ENCODE data around the gene HDDC3.
"Not testable (repeated sequence)": the region's sequence is repeated elsewhere in the genome, so short reads cannot be mapped to it uniquely, and the experiment has no call there.

The HDDC3 gene

DNA sequence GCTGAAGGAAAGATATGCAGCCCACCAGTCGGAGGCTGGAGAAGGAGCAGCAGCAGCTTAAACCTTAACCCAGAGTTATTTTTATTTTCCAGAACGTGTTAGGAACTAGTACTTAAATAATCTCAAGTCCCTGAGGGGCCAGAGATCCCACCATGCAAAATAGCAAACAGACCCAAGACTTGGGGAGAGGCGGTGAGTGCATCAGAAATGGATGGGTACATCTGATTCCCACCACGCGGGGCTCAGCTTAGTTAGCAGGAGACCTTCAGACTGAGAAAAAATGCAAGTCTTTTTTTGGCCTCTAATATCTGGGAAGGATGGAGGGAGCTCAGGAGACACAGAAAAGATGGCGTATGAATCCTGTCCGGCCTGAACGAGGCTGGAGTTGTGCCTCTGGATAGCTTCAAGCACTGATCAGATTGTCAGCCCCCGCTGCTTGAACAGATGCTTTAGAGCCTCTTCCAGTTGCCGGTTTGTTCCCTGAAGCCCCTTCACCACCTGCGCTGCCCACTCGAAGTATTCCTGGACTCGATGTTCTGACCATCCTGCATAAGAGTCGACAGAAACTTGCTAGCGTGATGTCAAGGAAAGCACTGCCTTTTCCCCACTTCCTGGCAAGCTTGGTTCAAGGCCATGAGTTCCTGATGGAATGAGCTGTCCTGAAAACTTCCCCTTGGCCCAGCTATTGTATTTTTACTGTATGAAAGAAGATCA lies 1.3 kb downstream of the HDDC3 start:
- DNase-seq (ENCODE audit: low spot score): no peak

DNA sequence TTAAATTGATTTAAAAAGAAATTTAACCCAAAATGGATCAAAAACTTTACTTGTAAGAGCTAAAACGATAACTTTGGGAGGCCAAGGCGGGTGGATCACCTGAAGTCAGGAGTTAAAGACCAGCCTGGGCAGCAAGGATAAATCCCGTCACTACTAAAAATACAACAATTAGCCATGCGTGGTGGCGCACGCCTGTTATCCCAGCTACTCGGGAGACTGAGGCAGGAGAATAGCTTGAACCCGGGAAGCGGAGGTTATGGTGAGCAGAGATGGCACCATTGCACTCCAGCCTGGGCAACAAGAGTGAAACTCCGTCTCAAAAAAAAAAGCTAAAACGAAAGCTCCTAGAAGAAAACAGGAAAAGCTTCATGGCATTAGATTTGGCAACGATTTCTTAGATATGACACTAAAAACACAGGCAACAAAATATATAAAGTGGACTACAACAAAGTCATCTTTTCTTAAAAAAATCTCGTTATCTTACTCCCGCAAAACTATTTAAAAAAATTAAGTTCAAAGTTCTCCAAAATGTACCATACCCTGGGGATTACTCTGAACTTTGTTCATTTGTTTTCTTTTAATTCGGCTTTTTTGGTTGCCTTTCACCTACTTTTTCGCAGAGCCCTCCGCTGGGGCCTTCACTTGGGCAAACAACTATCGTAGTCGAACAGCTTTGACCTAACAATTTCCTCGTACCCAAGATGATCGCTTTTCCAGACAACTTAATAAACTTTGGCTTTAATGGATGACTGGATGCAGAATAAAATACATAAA lies 2.9 kb downstream of the HDDC3 start:
- DNase-seq (ENCODE audit: low spot score): peak; percentile 22

DNA sequence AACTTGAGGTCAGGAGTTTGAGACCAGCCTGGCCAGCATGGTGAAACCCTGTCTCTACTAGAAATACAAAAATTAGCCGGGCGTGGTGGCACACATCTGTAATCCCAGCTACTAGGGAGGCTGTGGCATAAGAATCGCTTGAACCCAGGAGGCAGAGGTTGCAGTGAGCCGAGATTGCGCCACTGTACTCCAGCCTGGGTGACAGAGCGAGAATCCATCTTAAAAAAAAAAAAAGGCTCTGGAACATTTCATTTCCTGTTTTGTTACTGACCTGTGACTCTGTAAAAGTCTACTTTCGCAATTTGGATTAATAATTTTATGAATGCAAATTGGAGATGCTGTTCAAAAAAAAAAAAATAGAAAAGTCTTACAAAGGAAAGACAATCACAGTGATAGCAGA lies 4.2 kb downstream of the HDDC3 start:
- DNase-seq (ENCODE audit: low spot score): not testable (repeated sequence)

DNA sequence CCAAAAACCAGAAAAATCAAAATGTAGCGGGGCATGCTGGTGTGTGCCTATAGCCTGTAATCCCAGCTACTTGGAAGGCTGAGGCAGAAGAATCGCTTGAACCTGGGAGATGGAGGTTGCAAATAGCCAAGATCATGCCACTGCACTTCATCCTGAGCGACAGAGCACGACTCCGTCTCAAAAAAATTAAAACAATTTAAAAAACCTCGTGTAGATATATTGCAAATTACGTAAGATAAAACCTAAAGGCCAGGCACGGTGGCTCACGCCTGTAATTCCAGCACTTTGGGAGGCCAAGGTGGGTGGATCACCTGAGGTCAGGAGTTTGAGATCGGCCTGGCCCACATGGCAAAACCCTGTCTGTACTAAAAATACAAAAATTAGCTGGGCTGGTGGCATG lies 5.6 kb downstream of the HDDC3 start:
- not testable (repeated sequence) for DNase-seq (ENCODE audit: low spot score)

DNA sequence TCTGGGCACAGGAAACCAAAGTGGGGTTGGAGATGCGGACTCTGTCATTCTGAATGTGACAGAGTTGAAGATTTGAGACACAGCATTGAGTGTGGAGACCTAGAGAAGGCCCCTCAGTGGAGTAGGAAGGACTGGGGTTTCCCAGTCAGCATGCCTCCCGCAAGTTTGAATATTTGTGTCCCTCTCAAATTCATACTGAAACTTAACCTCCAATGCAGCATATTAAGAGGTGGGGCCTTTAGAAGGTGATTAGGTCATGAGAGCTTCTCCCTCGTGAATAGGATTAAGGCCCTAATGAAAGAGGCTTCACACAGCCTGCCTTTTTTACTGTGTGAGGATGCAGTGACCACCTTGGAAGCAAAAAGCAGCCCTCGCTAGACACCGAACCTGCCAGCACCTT lies 8.0 kb downstream of the HDDC3 start:
- no peak for DNase-seq (ENCODE audit: low spot score)

DNA sequence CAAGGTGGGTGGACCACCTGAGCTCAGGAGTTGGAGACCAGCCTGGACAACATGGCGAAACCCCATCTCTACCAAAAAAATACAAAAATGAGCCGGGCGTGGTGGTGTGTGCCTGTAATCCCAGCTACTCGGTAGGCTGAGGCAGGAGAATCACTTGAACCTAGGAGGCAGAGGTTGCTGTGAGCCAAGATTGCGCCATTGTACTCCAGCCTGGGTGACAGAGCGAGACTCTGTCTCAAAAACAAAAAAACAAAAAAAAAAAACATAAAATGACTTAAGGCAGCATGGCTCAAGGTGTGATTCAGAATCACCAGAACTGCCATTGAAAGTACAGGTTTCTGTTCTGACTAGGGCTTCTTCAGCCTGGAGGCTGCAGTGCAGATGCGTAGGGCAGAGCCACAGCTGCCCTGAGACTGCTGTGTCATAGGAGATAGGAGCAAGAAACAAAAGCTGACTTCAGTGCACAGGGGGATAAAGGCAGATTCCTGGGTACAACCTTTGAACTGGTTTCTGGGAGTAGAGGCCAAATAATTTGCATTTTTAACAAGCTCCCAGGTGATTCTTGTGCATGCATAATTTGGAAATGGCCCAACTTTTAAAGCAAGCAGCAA lies 9.5 kb downstream of the HDDC3 start:
- DNase-seq (ENCODE audit: low spot score): peak; percentile 30

DNA sequence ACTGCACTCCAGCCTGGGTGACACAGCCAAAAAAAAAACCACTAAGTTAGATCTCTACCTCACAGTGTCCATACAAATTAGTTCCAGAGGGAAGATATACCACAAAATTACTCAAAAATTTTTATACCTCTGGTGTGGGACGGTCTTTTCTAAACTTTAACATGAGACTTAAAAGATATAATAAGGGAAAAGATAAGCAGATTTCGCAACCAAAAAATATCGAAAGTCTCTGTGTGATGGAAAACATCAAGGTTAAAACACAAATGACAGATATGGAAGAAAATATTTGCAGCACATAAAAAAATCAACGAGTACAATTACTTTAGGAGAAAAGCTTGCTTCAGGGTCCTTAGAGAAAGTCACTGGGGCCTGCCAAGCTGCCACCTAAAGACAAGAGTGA lies 10.5 kb downstream of the HDDC3 start:
- no peak for DNase-seq (ENCODE audit: low spot score)

DNA sequence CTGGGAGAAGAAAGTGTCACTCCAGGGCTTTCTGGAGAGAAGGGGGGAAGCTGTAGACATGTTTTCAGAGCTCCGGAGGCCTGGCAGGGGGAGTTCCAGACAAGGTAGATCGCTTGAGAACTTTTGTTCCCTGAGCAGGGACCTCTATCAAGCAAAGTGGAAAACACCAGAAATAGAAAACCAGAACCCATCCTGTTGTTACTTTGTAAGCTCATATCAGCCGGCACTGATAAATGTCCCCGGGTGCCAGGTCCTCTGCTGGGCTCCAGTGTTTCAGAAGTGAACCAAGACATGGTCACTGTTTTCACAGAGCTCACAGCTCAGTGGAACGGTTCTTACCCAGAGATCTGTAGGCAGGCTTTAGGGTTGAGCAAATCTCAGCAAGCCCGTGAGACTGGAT lies 13.5 kb downstream of the HDDC3 start:
- no peak for DNase-seq (ENCODE audit: low spot score)

DNA sequence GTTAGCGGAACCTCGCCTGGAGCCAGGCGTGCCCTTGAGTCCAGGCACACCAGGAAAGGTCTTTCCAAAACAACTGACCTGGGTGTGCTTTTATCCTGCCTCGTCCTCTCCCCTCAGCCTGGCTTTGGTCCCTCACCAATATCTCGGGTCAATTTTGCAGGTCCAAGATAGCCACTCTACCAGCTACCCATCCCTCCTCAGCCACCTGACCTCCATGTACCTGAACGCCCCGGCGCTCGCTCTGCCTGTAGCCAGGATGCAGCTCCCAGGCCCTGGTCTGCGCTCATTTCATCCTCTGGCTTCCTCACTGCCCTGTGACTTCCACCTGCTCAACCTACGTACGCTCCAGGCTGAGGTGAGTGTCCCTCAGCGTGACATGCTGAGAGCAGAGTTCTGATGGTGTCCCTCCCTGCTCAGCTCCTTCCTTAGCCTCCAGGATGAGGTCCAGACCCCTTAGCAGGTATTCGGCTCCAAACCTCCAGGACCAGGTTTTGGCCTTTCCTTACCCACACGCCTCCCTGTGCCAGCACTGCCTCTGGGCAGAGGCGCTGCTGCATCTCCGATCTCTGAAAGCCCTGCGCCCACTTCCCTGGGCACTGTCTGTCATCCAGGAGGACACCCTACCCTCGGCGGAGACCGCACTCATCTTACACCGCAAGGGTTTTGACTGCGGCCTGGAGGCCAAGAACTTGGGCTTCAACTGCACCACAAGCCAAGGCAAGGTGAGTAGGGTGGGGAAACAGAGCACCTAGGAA lies 14.1 kb downstream of the HDDC3 start:
- no peak for DNase-seq (ENCODE audit: low spot score)

DNA sequence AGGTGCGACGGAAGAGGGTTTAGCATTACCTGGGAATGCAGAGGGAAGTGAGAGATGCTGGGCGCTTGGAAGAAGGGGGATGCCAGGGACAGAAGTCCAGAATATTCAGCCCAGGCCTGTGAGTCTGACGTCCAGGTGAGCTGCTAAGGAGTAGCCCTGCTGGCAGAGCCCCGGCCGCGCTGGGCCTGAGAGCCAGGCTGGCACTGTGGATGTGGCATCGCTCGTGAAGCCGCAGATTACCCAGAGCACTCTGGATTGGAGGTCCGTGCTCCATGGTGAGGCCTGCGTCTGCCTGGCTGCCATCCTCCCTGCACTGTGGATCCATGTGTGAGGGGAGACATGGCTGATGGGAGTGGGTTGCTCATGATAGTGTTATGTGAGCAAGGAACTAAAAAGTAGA lies 14.8 kb downstream of the HDDC3 start:
- DNase-seq (ENCODE audit: low spot score): no peak

DNA sequence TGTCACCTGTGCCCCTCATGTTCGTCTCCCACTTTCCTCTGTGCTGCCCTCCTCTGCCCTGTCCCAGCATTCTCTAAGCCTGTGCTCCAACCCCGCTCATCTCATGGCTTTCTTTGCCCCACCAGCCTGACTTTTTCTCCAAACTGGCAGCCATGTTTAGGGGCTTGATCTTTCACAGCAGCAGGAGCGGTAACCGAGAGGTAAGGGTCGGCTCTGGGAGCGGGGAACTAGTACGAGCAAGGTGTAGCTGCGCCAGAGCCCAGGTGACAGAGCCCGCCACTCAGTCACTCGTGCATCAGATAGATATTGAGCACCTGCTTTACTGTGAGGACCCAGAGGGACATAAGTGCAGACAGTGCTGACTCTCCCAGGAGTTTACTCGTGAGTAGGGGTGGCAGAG lies 15.9 kb downstream of the HDDC3 start:
- no peak for DNase-seq (ENCODE audit: low spot score)

DNA sequence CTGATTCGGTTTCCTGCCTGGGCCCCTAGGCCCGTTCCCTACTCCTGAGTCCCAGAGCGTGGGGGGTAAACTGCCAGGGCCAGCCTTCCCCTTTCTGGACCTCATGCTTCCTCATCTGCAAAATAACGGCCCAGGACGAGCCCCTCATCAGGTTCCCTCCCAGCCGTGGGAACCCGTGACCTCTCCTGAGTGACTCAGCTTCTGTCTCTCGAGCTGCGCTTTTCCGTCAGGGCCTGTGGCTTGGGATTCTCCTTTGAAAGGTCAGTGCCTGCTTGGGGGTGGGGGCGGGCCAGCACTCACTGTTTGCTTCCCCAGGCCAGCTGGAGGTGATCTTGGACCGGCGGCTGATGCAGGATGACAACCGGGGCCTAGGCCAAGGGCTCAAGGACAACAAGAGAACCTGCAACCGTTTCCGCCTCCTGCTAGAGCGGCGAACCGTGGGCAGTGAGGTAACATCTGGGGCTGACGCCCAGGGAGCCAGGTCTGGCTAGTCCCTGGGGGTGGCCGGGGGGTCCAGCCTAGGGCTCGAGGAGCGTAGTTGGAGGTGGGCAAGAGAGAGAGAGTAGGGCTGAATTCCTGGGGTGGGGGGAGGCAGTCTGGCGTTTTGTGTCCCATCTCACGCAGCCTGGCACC lies 16.4 kb downstream of the HDDC3 start:
- no peak for DNase-seq (ENCODE audit: low spot score)

DNA sequence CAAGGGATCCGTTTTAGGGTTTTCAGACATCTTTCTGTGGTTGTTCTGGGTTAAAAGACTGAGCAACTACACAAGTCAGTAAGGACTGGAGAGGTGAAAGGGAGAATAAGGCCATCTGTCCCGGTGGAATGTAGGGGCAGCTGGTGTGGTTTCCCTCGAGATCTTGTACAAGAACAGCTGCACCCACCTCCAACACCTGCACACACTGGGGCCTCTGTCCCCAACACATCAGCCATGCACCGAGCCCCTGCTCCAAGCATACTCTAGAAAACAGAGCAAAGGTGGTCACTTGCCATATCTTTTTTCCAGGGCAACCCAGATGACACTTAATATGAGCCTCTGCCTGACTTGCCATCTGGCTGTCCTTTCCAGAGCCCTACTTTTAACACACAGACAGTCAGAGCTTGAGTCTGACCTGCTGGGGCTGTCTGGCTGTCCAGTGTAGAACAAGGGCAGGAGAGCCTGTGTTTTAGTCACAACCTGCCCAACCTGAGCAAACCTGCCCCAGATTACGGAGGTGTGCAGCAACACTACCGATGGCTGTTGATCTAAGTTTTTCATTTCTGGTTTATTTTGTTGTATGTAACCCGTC lies 17.0 kb downstream of the HDDC3 start:
- DNase-seq (ENCODE audit: low spot score): no peak

DNA sequence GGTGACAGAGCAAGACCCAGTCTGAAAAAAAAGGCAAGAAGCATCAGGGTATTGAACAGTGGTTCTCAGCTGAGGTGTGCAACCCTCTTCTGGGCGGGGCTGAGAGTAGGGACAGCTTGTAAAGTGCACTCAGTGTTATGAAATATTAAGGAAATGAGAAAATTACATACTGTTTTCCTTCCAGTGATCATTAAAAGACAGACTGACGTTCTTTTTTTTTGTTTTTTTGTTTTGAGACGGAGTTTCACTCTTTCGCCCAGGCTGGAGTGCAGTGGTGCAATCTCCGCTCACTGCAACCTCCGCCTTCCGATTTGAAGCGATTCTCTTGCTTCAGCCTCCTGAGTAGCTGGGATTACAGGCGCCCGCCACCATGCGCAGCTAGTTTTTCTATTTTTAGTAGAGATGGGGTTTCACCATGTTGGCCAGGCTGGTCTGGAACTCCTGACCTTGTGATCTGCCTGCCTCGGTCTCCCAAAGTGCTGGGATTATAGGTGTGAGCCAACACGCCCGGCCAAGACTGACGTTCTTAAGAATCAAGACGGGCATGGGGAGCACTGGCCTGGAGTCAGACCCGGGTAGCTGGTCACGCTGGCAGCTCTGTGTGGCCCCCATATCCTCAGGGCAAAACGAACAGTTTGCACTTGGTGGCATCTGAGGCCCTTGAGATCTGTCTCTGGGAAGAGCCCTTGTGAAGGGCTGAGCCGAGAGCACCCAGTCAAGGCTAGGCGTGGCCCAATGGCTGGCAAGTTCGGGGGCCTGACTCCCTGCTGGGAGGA lies 17.9 kb downstream of the HDDC3 start:
- DNase-seq (ENCODE audit: low spot score): no peak

DNA sequence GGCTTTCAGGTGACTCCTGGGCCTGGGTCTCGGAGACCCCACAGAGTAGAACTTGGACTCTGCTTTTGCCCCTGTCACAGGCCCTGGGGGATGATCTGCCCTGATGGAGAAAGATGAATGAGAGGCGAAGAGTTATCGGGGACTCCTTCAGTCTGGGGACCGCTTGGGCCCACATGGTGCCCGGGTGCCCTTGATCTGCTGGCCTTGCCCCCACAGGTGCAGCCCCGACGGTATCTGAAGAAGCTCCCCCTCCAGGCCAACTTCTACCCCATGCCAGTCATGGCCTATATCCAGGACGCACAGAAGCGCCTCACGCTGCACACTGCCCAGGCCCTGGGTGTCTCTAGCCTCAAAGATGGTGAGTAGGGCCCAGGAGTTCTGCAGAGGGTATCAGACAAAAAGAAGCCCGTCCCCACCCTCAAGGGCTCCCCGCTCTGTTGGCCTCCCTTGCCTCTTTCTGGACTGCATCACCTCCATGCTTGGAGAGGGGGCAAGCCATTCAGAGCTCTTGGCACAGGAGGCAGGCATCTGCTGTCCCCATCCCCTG lies 18.9 kb downstream of the HDDC3 start:
- DNase-seq (ENCODE audit: low spot score): no peak

DNA sequence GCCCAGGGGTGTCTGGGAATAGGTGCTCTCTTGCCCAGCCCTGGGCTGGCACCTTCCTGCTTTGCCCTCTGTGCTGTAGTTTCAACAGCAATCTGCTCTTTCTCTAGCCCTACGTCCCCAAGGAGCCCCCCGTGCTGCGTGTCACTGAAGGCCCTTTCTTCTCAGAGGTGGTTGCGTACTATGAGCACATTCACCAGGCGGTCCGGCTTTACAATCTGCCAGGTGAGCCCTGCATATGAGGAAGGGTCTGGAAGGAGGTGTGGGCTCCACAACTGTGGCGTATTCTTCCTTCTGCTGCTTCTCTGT lies 19.6 kb downstream of the HDDC3 start:
- DNase-seq (ENCODE audit: low spot score): no peak

DNA sequence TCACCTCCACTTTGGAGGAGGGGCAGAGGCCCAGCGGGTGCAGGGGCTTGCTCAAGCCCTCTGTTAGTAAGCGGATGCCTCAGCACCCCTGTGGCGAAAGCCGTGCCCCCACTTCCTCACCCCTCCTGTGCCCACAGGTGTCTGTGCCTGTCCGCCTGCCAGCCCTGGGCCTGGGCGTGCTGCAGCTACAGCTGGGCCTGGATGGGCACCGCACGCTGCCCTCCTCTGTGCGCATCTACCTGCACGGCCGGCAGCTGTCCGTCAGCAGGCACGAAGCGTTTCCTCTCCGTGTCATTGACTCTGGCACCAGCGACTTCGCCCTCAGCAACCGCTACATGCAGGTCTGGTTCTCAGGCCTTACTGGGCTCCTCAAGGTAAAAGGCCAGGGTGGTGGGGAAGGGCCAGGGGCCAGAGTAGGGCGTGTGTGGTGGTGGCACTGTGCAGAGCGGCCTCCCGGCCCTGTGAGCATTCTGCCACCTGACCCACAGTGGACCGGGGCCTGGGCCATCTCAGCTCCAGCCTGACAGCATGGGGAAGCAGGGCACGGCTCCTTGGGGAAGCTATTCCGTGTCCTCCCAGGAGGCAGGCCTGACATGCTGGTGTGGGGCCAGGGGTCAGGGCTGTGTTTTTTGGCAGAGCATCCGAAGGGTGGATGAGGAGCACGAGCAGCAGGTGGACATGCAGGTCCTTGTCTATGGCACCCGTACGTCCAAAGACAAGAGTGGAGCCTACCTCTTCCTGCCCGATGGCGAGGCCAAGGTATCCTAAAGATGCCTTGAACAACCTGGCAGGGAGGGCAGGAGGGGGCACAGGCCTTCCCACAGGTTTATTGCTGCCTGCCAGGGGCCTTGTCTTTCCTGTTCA lies 20.2 kb downstream of the HDDC3 start:
- DNase-seq (ENCODE audit: low spot score): no peak

DNA sequence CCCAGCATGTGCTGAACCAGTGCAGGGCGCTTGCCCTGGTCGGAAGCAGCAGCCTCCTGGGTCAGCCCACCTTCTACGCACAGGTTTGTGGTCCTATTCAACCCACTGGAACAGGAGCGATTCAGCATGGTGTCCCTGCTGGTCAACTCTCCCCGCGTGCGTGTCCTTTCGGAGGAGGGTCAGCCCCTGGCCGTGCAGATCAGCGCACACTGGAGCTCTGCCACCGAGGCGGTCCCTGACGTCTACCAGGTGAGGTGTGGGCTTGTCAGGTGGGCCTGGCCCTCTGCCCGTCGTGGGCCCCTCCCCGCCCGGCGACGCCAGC lies 21.1 kb downstream of the HDDC3 start:
- DNase-seq (ENCODE audit: low spot score): no peak

DNA sequence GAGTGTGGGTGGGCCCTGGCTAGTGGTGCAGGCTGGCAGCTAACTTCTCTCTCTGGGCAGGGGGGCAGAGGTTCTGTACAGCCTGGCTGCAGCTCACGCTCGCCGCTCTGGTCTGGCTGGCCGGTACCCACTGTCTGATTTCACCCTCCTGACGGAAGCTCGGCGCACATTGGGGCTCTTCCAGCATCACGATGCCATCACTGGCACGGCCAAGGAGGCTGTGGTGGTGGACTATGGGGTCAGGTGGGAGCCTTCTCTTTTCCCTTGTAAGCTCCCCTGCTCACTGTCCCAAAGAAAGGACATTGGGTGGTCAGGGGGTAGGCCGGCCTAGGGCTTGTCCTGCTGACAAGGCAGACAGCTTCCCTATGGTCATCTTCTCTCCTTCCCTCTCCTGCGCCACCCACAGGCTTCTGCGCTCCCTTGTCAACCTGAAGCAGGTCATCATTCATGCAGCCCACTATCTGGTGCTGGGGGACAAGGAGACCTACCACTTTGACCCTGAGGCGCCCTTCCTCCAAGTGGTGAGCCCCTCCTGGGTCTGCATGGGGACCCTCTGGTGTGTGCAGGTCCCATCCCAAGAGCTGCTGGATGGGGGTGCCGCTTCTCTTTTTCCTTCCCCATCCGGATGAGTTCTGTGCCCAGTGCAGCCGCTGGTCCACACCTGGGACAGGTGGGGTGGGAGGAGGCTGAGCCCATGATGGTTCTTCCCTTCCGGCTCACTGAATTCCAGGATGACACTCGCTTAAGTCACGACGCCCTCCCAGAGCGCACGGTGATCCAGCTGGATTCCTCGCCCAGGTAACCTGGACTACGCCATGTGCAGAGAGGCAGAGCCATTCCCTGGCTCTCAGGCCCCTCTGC lies 21.7 kb downstream of the HDDC3 start:
- DNase-seq (ENCODE audit: low spot score): no peak
